LoVo (cell line): Measurements from ENCODE around the gene DYRK2.
A peak's percentile ranks its signal among the peaks of the same experiment; 100 is the strongest.

Experiments used
- DNase-seq: peaks from one replicate; pipeline ENCODE4 v3.0.0-alpha.2; 2016; ENCODE audit warnings: low spot score

DYRK2 gene

GRCh38 chr12:67705394-67706370, 57.1 kb downstream of the DYRK2 start:
- peak; percentile 58 for DNase-seq

DNA sequence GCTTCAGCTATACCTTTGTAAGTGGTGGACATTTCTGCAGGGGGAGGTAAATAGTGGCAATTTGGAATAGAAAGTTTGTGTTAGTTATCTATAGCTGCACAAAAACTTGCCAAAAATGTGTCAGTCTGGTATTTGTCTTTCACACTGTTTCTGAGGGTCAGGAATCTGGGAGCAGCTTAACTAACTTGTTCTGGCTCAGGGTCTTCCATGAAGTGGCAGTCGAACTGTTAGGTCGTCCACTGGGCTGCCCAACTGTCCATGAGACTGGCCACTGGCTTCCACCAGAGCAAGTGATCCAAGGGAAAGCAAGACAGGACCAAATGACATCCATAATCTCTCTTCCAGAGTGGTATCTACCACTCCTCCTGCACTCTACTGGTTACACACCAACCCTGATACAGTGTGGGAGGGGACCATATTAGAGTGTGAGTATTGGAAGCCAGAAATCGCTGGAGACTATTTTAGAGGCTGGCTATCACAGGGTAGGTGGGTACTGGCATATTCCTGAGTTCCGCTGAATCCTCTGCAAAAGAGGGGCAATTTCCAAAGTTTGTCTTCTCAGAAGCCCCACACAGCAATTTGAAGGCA, 60.9 kb downstream of the DYRK2 start:
- no peak for DNase-seq

DNA sequence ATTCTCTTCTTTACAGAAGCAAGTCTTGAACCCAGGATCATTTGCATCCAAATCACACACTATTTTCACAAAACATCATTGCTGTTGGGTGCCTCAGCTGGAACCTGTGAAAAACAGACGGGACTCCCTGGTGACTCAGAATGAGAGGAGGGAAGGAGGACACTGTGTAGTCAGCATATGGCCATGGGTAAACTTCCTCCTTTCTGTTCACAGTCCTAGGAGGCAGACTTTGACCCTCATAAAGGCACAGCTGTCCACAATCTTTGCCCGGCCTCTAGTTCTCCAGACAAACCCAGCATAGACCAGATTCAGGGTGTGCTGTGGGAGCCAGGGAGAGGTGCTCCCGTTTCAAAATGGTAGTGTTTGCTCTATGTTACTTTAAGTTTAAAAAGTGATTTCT, 62.0 kb downstream of the DYRK2 start:
- peak; percentile 98 for DNase-seq

GRCh38 chr12:67712011-67712410, 63.5 kb downstream of the DYRK2 start:
- no peak for DNase-seq

- DNase-seq: peak; percentile 71
These were observed 66.1 kb downstream of the DYRK2 start for GRCh38 chr12:67714648-67715047.
